Body of pancreas (tissue), 4 donors: ENCODE data around the gene SCN1B. TPM values are rescaled to one million over a fixed set of nuclear protein-coding genes. Genes with fewer than 3 reads are reported as not detected.
A peak's percentile ranks its signal among the peaks of the same experiment; 100 is the strongest.
"Not testable (repeated sequence)": the region's sequence is repeated elsewhere in the genome, so short reads cannot be mapped to it uniquely, and the experiment has no call there.

Source experiments
- ATAC-seq: fragments of 150-250 bp; one replicate; pipeline ENCODE4 v1.9.1; 2016
- DNase-seq, 4 donors: peaks; one replicate each; pipeline ENCODE4 v3.0.0-alpha.2; 2019
- H3K27ac ChIP-seq, 4 donors: fragments of 200-600 bp; sonication (generic); 1 replicate in 3 of 4; 2 replicates in 1 of 4; pipeline versions ENCODE4 v1.5.1 to v1.6.1; 2016 to 2019; ENCODE audit warnings: mild to moderate bottlenecking in 1 of 4, mixed read lengths in 1 of 4, moderate library complexity in 1 of 4
- H3K27me3 ChIP-seq, 2 donors: fragments of 200-600 bp; sonication (generic); one replicate each; pipeline ENCODE4 v1.6.0; 2016; ENCODE audit warnings: mild to moderate bottlenecking in 1 of 2
- H3K36me3 ChIP-seq, 2 donors: fragments of 200-600 bp; sonication (generic); replicated peaks in 1 of 2; 2 replicates each; pipeline ENCODE4 v1.5.1; 2016; ENCODE audit warnings: low read depth in 2 of 2; ENCODE audit not compliant: insufficient read depth in 1 of 2
- H3K4me1 ChIP-seq: fragments of 200-600 bp; sonication (generic); one replicate; pipeline ENCODE4 v1.6.0; 2016
- H3K4me3 ChIP-seq, 2 donors: fragments of 200-600 bp; sonication (generic); 1 replicate in 1 of 2; 2 replicates in 1 of 2; pipeline ENCODE4 v1.5.1; 2016 to 2019
- H3K9me3 ChIP-seq, 3 donors: fragments of 200-600 bp; sonication (generic); 1 replicate in 2 of 3; 2 replicates in 1 of 3; pipeline ENCODE4 v1.5.1; 2016
- CTCF ChIP-seq, 7 experiments: fragments of 450-650 bp in 4 of 7; fragments of 200-600 bp in 3 of 7; sonication (generic) in 3 of 7; IDR thresholded peaks; one replicate each; pipeline ENCODE4 v1.5.1; 2016 to 2019; ENCODE audit warnings: antibody characterized with exemption in 7 of 7
- POLR2A ChIP-seq, 3 donors: fragments of 450-650 bp; IDR thresholded peaks; one replicate each; pipeline ENCODE4 v1.6.1; 2016; ENCODE audit warnings: antibody characterized with exemption in 3 of 3, mild to moderate bottlenecking in 2 of 3
- WGBS, 2 donors: methylation state at CpG; one replicate each; pipeline ENCODE4 v1.1.5; 2017; 5-methylcytosine and 5-hydroxymethylcytosine counted together
- intact Hi-C: fragments of 100-400 bp; cut with DNase I; formaldehyde crosslinking; loops from one replicate; pipeline ENCODE4 v1.15.1; 2023
- total RNA-seq, 2 donors: library from RNA; depleted of rRNA; stranded (reverse); fragments of >200 nt; gene quantifications; one replicate each; pipeline ENCODE4 v1.1.0, GENCODE V29; 2016

SCN1B gene
- total RNA-seq, 2 donors from 2014 or later, result 2.3 to 23.6 TPM

- no peak for ATAC-seq
- 59 to 79% methylated on average over 8 of the region's 8 CpGs for WGBS, 2 donors
- no peaks in the 10 kb centered on the region for H3K9me3 ChIP-seq
These were observed 33.1 kb upstream of the SCN1B start for GRCh38 chr19:34997071-34997617.

DNA sequence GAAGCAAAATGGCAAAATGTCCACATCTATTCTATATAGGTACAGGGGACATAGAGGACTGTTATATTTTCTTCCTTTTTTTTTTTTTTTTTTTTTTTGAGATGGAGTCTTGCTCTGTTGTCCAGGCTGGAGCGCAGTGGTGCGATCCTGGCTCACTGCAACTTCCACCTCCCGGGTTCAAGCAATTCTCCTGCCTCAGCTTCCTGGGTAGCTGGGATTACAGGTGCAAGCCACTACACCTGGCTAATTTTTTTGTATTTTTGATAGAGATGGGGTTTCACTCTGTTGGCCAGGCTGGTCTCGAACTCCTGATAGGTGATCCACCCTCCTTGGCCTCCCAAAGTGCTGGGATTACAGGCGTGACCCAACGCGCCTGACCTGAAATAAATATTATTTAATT is 32.0 kb upstream of the SCN1B start:
- H3K4me1 ChIP-seq, result peaks cover 54% of the 10 kb centered on the region

More at GRCh38 chr19:34997071-34997617, 33.1 kb upstream of the SCN1B start:
- peaks cover 45% of the 10 kb centered on the region for H3K4me1 ChIP-seq
- TF ChIP-seq CTCF (IDR thresholded peaks at IDR 0.05) (no peak), POLR2A (IDR thresholded peaks at IDR 0.05) (no peak)
- no peaks in the 10 kb centered on the region for H3K36me3 ChIP-seq
- no peaks in the 10 kb centered on the region for H3K27me3 ChIP-seq
- DNase-seq, result no peak
- intact Hi-C loops, result no loop called here
- H3K27ac ChIP-seq, result peak overlapping the region in 1 of 4 donors; percentile 46
- H3K4me3 ChIP-seq, result no peak overlapping the region

DNA sequence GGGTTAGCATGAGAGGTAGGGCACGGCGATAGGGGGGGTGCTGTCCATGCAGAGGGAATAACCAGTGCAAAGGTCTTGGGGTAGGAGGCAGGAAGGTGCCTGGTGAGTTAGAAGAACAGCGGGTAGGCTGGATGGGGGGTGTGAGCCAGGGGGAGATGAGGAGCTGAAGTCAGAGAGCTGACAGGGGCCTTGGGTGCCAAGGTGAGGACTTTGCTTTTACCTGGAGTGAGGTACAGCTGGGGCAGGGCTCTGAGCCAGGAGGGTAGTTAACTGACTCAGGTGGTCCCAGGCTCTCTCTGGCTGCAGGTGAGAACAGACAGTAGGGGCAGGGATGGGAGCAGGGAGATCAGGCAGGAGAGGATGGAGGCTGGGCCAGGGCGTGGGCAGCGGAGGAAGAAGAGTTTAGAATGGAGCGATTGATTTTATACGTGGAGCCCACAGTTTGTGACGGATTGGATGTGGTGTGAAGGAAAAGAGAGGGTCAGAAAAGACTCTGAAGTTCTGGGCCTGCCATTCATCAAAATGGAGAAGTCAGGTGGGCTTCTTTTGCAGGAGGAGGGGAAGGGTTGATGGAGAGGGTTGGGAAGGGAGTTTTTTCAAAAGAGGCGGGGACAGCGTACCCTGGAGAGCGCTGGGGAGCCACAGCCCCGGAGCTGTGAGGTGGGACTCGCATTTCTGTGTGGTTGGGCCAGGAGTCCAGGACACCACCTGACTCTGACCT is 31.3 kb upstream of the SCN1B start:
- intact Hi-C loops, result no loop called here
- peak overlapping the region in 1 of 2 donors; percentile 1 for H3K4me3 ChIP-seq
- no peaks in the 10 kb centered on the region for H3K36me3 ChIP-seq
- DNase-seq (peak in 1 of 4 donors; percentile 22), ATAC-seq (no peak)
- no peaks in the 10 kb centered on the region for H3K9me3 ChIP-seq
- TF ChIP-seq POLR2A (IDR thresholded peaks at IDR 0.05), result no peak
- no peak for TF ChIP-seq CTCF (IDR thresholded peaks at IDR 0.05)
- whole genome bisulfite sequencing, 2 donors, result 60 to 62% methylated on average over 13 of the region's 13 CpGs
- H3K27ac ChIP-seq, result peak overlapping the region; percentile 92 to 97 (median 96)
- peaks cover 60% of the 10 kb centered on the region for H3K4me1 ChIP-seq
- no peaks in the 10 kb centered on the region for H3K27me3 ChIP-seq

More for the DNA sequence above, 32.0 kb upstream of the SCN1B start:
- H3K36me3 ChIP-seq, H3K27me3 ChIP-seq, H3K4me3 ChIP-seq, H3K9me3 ChIP-seq, intact Hi-C loops, DNase-seq, ATAC-seq: not testable (repeated sequence)
- peak overlapping the region in 1 of 4 donors; percentile 97 for H3K27ac ChIP-seq
- 91 to 96% methylated on average over 7 of the region's 7 CpGs for WGBS, 2 donors

DNA sequence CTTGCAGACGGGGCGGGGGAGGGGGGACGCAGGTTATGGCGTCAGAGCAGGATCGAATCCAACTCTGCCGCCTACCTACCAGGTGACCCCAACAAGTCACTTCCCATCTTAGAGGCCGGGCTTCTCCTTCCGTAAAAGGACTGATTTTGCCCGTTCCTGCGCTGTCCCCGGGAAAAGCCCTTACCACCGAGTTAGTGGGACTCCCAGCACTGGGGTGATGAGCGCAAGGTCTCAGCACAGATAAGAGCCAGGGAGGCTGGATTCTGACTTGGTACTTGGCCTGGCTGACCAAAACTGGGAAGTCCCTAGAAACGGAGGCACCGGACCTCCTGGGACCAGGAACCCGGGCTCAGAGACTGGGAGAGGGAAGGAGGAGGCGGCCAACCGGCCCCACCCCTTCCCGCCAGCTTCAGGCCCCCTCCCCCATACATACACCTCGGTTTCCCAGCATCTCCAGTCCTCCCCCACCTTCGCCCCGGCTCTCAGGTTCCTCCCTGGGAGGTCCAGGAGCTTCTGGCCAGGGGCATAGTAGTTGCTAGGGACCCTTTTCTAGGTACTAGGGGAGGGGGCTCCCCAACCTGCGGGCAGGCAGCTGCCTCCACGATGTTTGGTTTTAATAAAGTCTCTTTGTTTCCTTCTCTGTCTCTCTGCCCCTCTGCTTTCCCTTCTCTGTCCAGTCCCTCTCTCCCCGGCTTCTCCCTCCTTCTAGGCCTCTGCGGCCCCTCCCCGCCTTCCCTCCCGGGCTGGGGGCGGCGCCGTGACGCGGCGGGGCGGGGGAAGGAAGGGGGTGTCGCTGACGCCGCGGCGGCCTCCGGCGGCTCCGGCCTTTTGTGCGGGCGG is 30.6 kb upstream of the SCN1B start, which contains the start of gene GRAMD1A:
Gene GRAMD1A (plus strand): TSS at position 826 of the 840 bp plus-strand sequence. CDS start 156 bp downstream, outside the sequence.
- Histone ChIP-seq H3K27me3 (no peaks in the 10 kb centered on the region), H3K9me3 (no peaks in the 10 kb centered on the region), H3K27ac (peak within 1 kb of the TSS; percentile 92 to 97 (median 96)), H3K4me1 (peaks cover 60% of the 10 kb centered on the region), H3K36me3 (no peaks in the 10 kb centered on the region), H3K4me3 (peak within 1 kb of the TSS; percentile 26 to 66)
- TF ChIP-seq CTCF (IDR thresholded peaks at IDR 0.05), result no peak
- TF ChIP-seq POLR2A (IDR thresholded peaks at IDR 0.05), result peak; percentile 76 to 96 (median 93)
- intact Hi-C loops, result no loop called here
- ATAC-seq (peak; percentile 87), DNase-seq (peak; percentile 89 to 91 (median 90))
- WGBS, 2 donors, result 0 to 4% methylated on average over 12 to 32 of the region's 45 CpGs

DNA sequence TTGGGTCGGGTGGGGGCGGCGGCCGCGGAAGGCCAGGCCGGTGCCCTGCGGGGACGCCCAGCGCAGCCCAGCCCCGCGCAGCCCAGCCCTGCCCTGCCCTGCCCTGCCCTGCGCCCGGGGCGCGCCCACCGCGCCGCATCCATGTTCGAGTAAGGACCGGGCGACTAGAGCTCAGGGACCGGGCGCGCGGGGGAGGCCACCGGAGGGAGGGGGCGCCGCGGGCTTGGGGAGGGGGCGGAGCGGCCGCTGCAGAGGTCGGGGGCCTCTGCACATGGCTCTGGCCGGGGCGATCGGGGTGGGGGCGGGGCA is 30.0 kb upstream of the SCN1B start:
- H3K9me3 ChIP-seq, result no peaks in the 10 kb centered on the region
- WGBS, 2 donors, result 0% methylated on average over 3 of the region's 37 CpGs; no CpG with 5 or more reads in 1 of the 2 donors

More for the DNA sequence above, 30.0 kb upstream of the SCN1B start:
- Histone ChIP-seq H3K4me1 (peaks cover 60% of the 10 kb centered on the region), H3K27ac (peak overlapping the region; percentile 92 to 97 (median 96)), H3K27me3 (no peaks in the 10 kb centered on the region), H3K4me3 (peak overlapping the region; percentile 26 to 66), H3K36me3 (no peaks in the 10 kb centered on the region)
- intact Hi-C loops, result no loop called here
- ATAC-seq (no peak), DNase-seq (no peak)
- no peak for TF ChIP-seq CTCF (IDR thresholded peaks at IDR 0.05)
- TF ChIP-seq POLR2A (IDR thresholded peaks at IDR 0.05), result no peak
